GM06990 (cell line): ENCODE data around the gene LSM2.
A peak's percentile ranks its signal among the peaks of the same experiment; 100 is the strongest.
"Not testable (repeated sequence)": the region's sequence is repeated elsewhere in the genome, so short reads cannot be mapped to it uniquely, and the experiment has no call there.

ENCODE experiments used
- DNase-seq: peaks from one replicate; pipeline ENCODE4 v3.0.0-alpha.2; 2011; ENCODE audit not compliant: insufficient read length; ENCODE audit errors: extremely low read depth
- H3K27me3 ChIP-seq: replicated peaks from 2 replicates; pipeline ENCODE4 v1.6.0; 2011; ENCODE audit warnings: low read length; ENCODE audit not compliant: control insufficient read depth, insufficient read depth
- H3K36me3 ChIP-seq: 2 replicates; pipeline ENCODE4 v1.5.1; 2011; ENCODE audit warnings: low read length; ENCODE audit not compliant: control insufficient read depth, insufficient read depth
- H3K4me3 ChIP-seq: replicated peaks from 2 replicates; pipeline ENCODE4 v1.5.1; 2011; ENCODE audit warnings: low read depth, mild to moderate bottlenecking, control low read depth, low read length
- CTCF ChIP-seq: IDR thresholded peaks from 2 replicates; pipeline ENCODE4 v1.5.1; 2011; ENCODE audit warnings: low read length, control low read depth, mild to moderate bottlenecking, inconsistent platforms; ENCODE audit not compliant: insufficient read depth, poor library complexity, severe bottlenecking

Gene LSM2

DNA sequence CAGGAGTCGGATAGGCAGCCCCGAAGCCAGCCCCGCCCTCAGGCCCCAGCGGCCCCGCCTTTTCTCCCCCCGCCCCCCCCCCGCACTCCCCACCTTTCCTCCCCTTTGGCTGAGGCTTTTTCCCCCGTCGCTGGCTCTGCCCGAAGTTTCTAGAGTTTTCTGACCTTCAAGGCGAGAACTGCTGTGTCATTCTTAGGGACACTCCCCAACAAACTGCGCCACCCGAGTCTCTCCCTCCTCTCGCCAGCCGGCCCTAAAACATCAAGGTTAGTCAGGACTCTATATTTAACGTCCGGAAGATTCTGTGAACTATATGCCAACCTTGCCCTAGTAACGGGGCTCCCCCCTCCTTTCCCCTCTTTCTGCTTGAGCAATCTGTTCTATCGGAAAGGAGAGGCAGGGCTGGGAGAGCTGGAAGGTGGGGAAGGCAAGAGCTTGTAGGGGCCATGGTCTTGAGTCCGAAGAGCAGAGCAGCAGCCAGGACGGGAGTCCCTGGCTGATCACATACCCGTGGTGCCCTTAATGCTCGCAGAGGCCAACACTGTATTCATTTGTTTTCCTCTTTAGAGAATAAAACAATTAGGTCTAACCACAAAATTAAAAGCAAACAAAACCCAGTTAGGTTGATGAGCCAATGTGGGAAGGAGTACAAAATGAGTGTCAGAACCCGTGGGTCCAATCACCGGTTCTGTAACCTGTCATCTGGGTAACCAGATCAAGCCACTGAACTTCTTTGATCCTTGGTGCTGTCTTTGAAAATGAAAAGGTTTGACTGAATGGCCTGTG lies 15.5 kb upstream of the LSM2 start:
- no peak for TF ChIP-seq CTCF
- peak; percentile 64 for DNase-seq
- H3K4me3 ChIP-seq = peak overlapping the region; percentile 80
- H3K27me3 ChIP-seq = no peaks in the 10 kb centered on the region
- no peaks in the 10 kb centered on the region for H3K36me3 ChIP-seq

- Histone ChIP-seq H3K4me3 (peak overlapping the region; percentile 80), H3K27me3 (no peaks in the 10 kb centered on the region), H3K36me3 (no peaks in the 10 kb centered on the region)
- no peak for TF ChIP-seq CTCF
- peak; percentile 84 for DNase-seq
Measured at GRCh38 chr6:31821301-31822035, 14.7 kb upstream of the LSM2 start.

- H3K4me3 ChIP-seq, DNase-seq, H3K27me3 ChIP-seq, H3K36me3 ChIP-seq: not testable (repeated sequence)
Measured at GRCh38 chr6:31820399-31820798, 13.6 kb upstream of the LSM2 start.

- H3K36me3 ChIP-seq = no peaks in the 10 kb centered on the region
- no peak overlapping the region for H3K4me3 ChIP-seq
- H3K27me3 ChIP-seq = no peaks in the 10 kb centered on the region
- DNase-seq = no peak
- TF ChIP-seq CTCF = no peak
Measured at GRCh38 chr6:31819871-31820299, 13.1 kb upstream of the LSM2 start.

- H3K4me3 ChIP-seq, DNase-seq: not testable (repeated sequence)
Measured at GRCh38 chr6:31817929-31818511, 11.3 kb upstream of the LSM2 start.

GRCh38 chr6:31817133-31817928 lies 10.6 kb upstream of the LSM2 start:
- H3K4me3 ChIP-seq = peak overlapping the region; percentile 53
- DNase-seq, H3K36me3 ChIP-seq: not testable (repeated sequence)

More at GRCh38 chr6:31817929-31818511, 11.3 kb upstream of the LSM2 start:
- not testable (repeated sequence) for H3K27me3 ChIP-seq, H3K36me3 ChIP-seq

More at GRCh38 chr6:31817133-31817928, 10.6 kb upstream of the LSM2 start:
- not testable (repeated sequence) for H3K27me3 ChIP-seq
